GM12878 (cell line): Measurements from ENCODE around the gene CHRM4.

Source experiments
- EZH2 ChIP-seq: IDR thresholded peaks from 2 replicates; pipeline ENCODE4 v1.6.1; 2012; ENCODE audit warnings: low read depth, mild to moderate bottlenecking, control low read depth, inconsistent platforms, low read length, borderline replicate concordance; ENCODE audit not compliant: control insufficient read depth
- TAF1 ChIP-seq: IDR thresholded peaks from 2 replicates; pipeline ENCODE4 v1.6.1; 2011; ENCODE audit warnings: mild to moderate bottlenecking, low read depth, low read length, borderline replicate concordance
- TF ChIP-seq, protein P1 (sequence below), 3 experiments: IDR thresholded peaks in 2 of 3; conservative IDR thresholded peaks in 1 of 3; 2 replicates each; pipeline ENCODE4 v1.5.1; 2011; ENCODE audit warnings: low read depth in 3 of 3, low read length in 3 of 3, mild to moderate bottlenecking in 3 of 3, control low read depth in 2 of 3, moderate library complexity in 2 of 3, inconsistent platforms in 1 of 3, mixed read lengths in 1 of 3; ENCODE audit not compliant: control insufficient read depth in 2 of 3, insufficient read depth in 1 of 3; ENCODE audit errors: extremely low read depth in 1 of 3

GRCh38 chr11:46413760-46414465 is 22.3 kb upstream of the CHRM4 start:
- TF ChIP-seq, protein P1, sequence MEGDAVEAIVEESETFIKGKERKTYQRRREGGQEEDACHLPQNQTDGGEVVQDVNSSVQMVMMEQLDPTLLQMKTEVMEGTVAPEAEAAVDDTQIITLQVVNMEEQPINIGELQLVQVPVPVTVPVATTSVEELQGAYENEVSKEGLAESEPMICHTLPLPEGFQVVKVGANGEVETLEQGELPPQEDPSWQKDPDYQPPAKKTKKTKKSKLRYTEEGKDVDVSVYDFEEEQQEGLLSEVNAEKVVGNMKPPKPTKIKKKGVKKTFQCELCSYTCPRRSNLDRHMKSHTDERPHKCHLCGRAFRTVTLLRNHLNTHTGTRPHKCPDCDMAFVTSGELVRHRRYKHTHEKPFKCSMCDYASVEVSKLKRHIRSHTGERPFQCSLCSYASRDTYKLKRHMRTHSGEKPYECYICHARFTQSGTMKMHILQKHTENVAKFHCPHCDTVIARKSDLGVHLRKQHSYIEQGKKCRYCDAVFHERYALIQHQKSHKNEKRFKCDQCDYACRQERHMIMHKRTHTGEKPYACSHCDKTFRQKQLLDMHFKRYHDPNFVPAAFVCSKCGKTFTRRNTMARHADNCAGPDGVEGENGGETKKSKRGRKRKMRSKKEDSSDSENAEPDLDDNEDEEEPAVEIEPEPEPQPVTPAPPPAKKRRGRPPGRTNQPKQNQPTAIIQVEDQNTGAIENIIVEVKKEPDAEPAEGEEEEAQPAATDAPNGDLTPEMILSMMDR (IDR thresholded peaks at IDR 0.05 in 2 of 3, conservative IDR thresholded peaks at IDR 0.05 in 1 of 3; ENCODE audit: control insufficient read depth in 2 of 3, extremely low read depth in 1 of 3, insufficient read depth in 1 of 3, low read depth in 3 of 3, low read length in 3 of 3) = no peak
- no peak for TF ChIP-seq TAF1
- no peak for TF ChIP-seq EZH2
